HG03064 (cell line): ENCODE data around the gene SERP1.
"Not testable (repeated sequence)": the region's sequence is repeated elsewhere in the genome, so short reads cannot be mapped to it uniquely, and the experiment has no call there.

Experiments used
- ATAC-seq: cut with Tn5 transposase; IDR thresholded peaks from one replicate; pipeline ENCODE4 v1.9.1; 2021; ENCODE audit warnings: low read depth; ENCODE audit not compliant: unreplicated experiment

SERP1 gene

GRCh38 chr3:150540297-150540696 is 6.0 kb downstream of the SERP1 start:
- no peak for ATAC-seq

GRCh38 chr3:150538324-150539208 is 7.7 kb downstream of the SERP1 start:
- no peak for ATAC-seq

GRCh38 chr3:150535204-150535603 is 11.1 kb downstream of the SERP1 start:
- no peak for ATAC-seq

GRCh38 chr3:150531775-150532174 is 14.5 kb downstream of the SERP1 start:
- ATAC-seq: no peak

- ATAC-seq: no peak
Observed at GRCh38 chr3:150528354-150528797, 17.9 kb downstream of the SERP1 start.

GRCh38 chr3:150527464-150528255 is 18.6 kb downstream of the SERP1 start:
- no peak for ATAC-seq

- ATAC-seq: no peak
Observed at GRCh38 chr3:150523538-150523937, 22.8 kb downstream of the SERP1 start.

- ATAC-seq: no peak
Observed at GRCh38 chr3:150521463-150521862, 24.8 kb downstream of the SERP1 start.

GRCh38 chr3:150520408-150520807 is 25.9 kb downstream of the SERP1 start:
- no peak for ATAC-seq

GRCh38 chr3:150519026-150519425 is 27.3 kb downstream of the SERP1 start:
- no peak for ATAC-seq

- ATAC-seq: no peak
Observed at GRCh38 chr3:150515210-150515609, 31.1 kb downstream of the SERP1 start.

GRCh38 chr3:150511122-150511821 is 35.0 kb downstream of the SERP1 start:
- no peak for ATAC-seq

- no peak for ATAC-seq
Observed at GRCh38 chr3:150509780-150510179, 36.5 kb downstream of the SERP1 start.

GRCh38 chr3:150508401-150508800 is 37.9 kb downstream of the SERP1 start:
- no peak for ATAC-seq

- no peak for ATAC-seq
Observed at GRCh38 chr3:150504483-150504882, 41.8 kb downstream of the SERP1 start.

GRCh38 chr3:150503402-150504099 is 42.7 kb downstream of the SERP1 start:
- ATAC-seq: no peak

GRCh38 chr3:150500960-150501359 is 45.3 kb downstream of the SERP1 start:
- not testable (repeated sequence) for ATAC-seq

GRCh38 chr3:150497956-150498355 is 48.3 kb downstream of the SERP1 start:
- no peak for ATAC-seq

- no peak for ATAC-seq
Observed at GRCh38 chr3:150495563-150496168, 50.6 kb downstream of the SERP1 start.

- no peak for ATAC-seq
Observed at GRCh38 chr3:150495149-150495548, 51.1 kb downstream of the SERP1 start.
